Esophagus (tissue), 2 donors: ENCODE measurements around the gene MXRA7. TPM values are rescaled to one million over a fixed set of nuclear protein-coding genes. Genes with fewer than 3 reads are reported as not detected.
A peak's percentile ranks its signal among the peaks of the same experiment; 100 is the strongest.
"Not testable (repeated sequence)": the region's sequence is repeated elsewhere in the genome, so short reads cannot be mapped to it uniquely, and the experiment has no call there.

Source experiments
- H3K27ac ChIP-seq, 2 donors: one replicate each; pipeline ENCODE4 v1.5.1; 2013; ENCODE audit warnings: low read depth in 2 of 2, mild to moderate bottlenecking in 2 of 2, inconsistent platforms in 1 of 2, low read length in 1 of 2, moderate library complexity in 1 of 2
- H3K27me3 ChIP-seq, 2 donors: one replicate each; pipeline ENCODE4 v1.6.1; 2013; ENCODE audit warnings: low read length in 2 of 2, control low read depth in 1 of 2, mild to moderate bottlenecking in 1 of 2; ENCODE audit not compliant: insufficient read depth in 2 of 2, control insufficient read depth in 1 of 2
- H3K36me3 ChIP-seq, 2 donors: one replicate each; pipeline ENCODE4 v1.6.1; 2013; ENCODE audit warnings: low read length in 1 of 2; ENCODE audit not compliant: control insufficient read depth in 2 of 2, insufficient read depth in 2 of 2
- H3K4me1 ChIP-seq, 2 donors: one replicate each; pipeline ENCODE4 v1.6.1; 2013; ENCODE audit warnings: low read length in 1 of 2; ENCODE audit not compliant: control insufficient read depth in 2 of 2, insufficient read depth in 2 of 2
- H3K4me3 ChIP-seq, 2 donors: one replicate each; pipeline ENCODE4 v1.5.1; 2013; ENCODE audit warnings: low read length in 2 of 2, mild to moderate bottlenecking in 2 of 2, low read depth in 1 of 2, moderate library complexity in 1 of 2
- H3K9me3 ChIP-seq, 2 donors: one replicate each; pipeline ENCODE4 v1.6.1; 2013; ENCODE audit warnings: mild to moderate bottlenecking in 2 of 2, low read depth in 1 of 2, low read length in 1 of 2, moderate library complexity in 1 of 2; ENCODE audit not compliant: control insufficient read depth in 2 of 2, insufficient read depth in 1 of 2
- WGBS, 2 donors: extraction: QIAGEN DNeasy Blood & Tissue Kit; methylation state at CpG; one replicate each; pipeline ENCODE4 v1.1.7; 2013; 5-methylcytosine and 5-hydroxymethylcytosine counted together
- polyA plus RNA-seq, 2 donors: library from polyadenylated mRNA; stranded (reverse); fragments of 200-250 nt; gene quantifications; one replicate each; pipeline ENCODE4 v1.2.3, GENCODE V29; 2013
- donor health status: healthy with polysubstance abuse.
- donor health status: Bipolar disorder and iron deficiency.

The MXRA7 gene
- polyA plus RNA-seq, 2 donors: 10.0 to 54.0 TPM

GRCh38 chr17:76700270-76700616 is 10.5 kb downstream of the MXRA7 start:
- H3K9me3 ChIP-seq: no peaks in the 10 kb centered on the region
- no peaks in the 10 kb centered on the region for H3K36me3 ChIP-seq
- H3K27me3 ChIP-seq: no peaks in the 10 kb centered on the region
- WGBS, 2 donors: 24 to 44% methylated on average over 8 of the region's 8 CpGs
- peak overlapping the region; percentile 76 to 79 for H3K27ac ChIP-seq
- H3K4me3 ChIP-seq: no peak overlapping the region
- peaks cover 13 to 28% of the 10 kb centered on the region in 2 donors for H3K4me1 ChIP-seq

- 84 to 91% methylated on average over 7 of the region's 7 CpGs for WGBS, 2 donors
- H3K4me1 ChIP-seq: peaks cover 13 to 28% of the 10 kb centered on the region in 2 donors
- H3K9me3 ChIP-seq, H3K4me3 ChIP-seq, H3K27me3 ChIP-seq, H3K36me3 ChIP-seq: not testable (repeated sequence)
- H3K27ac ChIP-seq: peak overlapping the region; percentile 52 to 73
Measured at GRCh38 chr17:76698466-76698977, 12.2 kb downstream of the MXRA7 start.

GRCh38 chr17:76697702-76698465 is 12.9 kb downstream of the MXRA7 start:
- H3K27me3 ChIP-seq: no peaks in the 10 kb centered on the region
- no peak overlapping the region for H3K4me3 ChIP-seq
- H3K4me1 ChIP-seq: peaks cover 13 to 28% of the 10 kb centered on the region in 2 donors
- H3K27ac ChIP-seq: peak overlapping the region; percentile 52 to 73
- H3K36me3 ChIP-seq: no peaks in the 10 kb centered on the region
- H3K9me3 ChIP-seq: no peaks in the 10 kb centered on the region
- 49 to 57% methylated on average over 17 of the region's 17 CpGs for WGBS, 2 donors

- Histone ChIP-seq H3K4me1 (peaks cover 13 to 28% of the 10 kb centered on the region in 2 donors), H3K4me3 (no peak overlapping the region)
- WGBS, 2 donors: 69 to 70% methylated on average over 25 of the region's 25 CpGs
Measured at GRCh38 chr17:76696763-76697701, 13.7 kb downstream of the MXRA7 start.

GRCh38 chr17:76695059-76695831 is 15.5 kb downstream of the MXRA7 start:
- H3K36me3 ChIP-seq: no peaks in the 10 kb centered on the region
- peak overlapping the region in 1 of 2 donors; percentile 63 for H3K27ac ChIP-seq
- peaks cover 11 to 17% of the 10 kb centered on the region in 2 donors for H3K4me1 ChIP-seq
- H3K4me3 ChIP-seq: peak overlapping the region; percentile 1 to 30
- WGBS, 2 donors: 55 to 68% methylated on average over 16 of the region's 16 CpGs
- H3K9me3 ChIP-seq: no peaks in the 10 kb centered on the region
- H3K27me3 ChIP-seq: no peaks in the 10 kb centered on the region

More at GRCh38 chr17:76696763-76697701, 13.7 kb downstream of the MXRA7 start:
- Histone ChIP-seq H3K36me3 (no peaks in the 10 kb centered on the region), H3K27ac (peak overlapping the region; percentile 73), H3K27me3 (no peaks in the 10 kb centered on the region), H3K9me3 (no peaks in the 10 kb centered on the region)

GRCh38 chr17:76691379-76692191 is 19.2 kb downstream of the MXRA7 start:
- no peaks in the 10 kb centered on the region for H3K27me3 ChIP-seq
- peaks cover 11 to 14% of the 10 kb centered on the region in 2 donors for H3K4me1 ChIP-seq
- H3K9me3 ChIP-seq: no peaks in the 10 kb centered on the region
- peak overlapping the region in 1 of 2 donors; percentile 41 for H3K27ac ChIP-seq
- no peaks in the 10 kb centered on the region for H3K36me3 ChIP-seq
- WGBS, 2 donors: 82 to 84% methylated on average over 14 of the region's 14 CpGs
- no peak overlapping the region for H3K4me3 ChIP-seq

- Histone ChIP-seq H3K4me3 (no peak overlapping the region), H3K36me3 (no peaks in the 10 kb centered on the region), H3K27me3 (no peaks in the 10 kb centered on the region), H3K4me1 (peaks cover 8 to 13% of the 10 kb centered on the region in 2 donors), H3K9me3 (no peaks in the 10 kb centered on the region), H3K27ac (peak overlapping the region in 1 of 2 donors; percentile 27)
- 80 to 83% methylated on average over 13 of the region's 13 CpGs for WGBS, 2 donors
Measured at GRCh38 chr17:76690596-76691280, 20.0 kb downstream of the MXRA7 start.

GRCh38 chr17:76689859-76690258 is 20.9 kb downstream of the MXRA7 start:
- peaks cover 5 to 15% of the 10 kb centered on the region in 2 donors for H3K4me1 ChIP-seq
- H3K4me3 ChIP-seq: no peak overlapping the region
- no peaks in the 10 kb centered on the region for H3K27me3 ChIP-seq
- H3K27ac ChIP-seq: no peak overlapping the region
- H3K36me3 ChIP-seq: no peaks in the 10 kb centered on the region
- WGBS, 2 donors: 83 to 87% methylated on average over 11 of the region's 11 CpGs
- no peaks in the 10 kb centered on the region for H3K9me3 ChIP-seq
